DND-41 (cell line): Measurements from ENCODE around the gene SHISA6.

Source experiments
- ATAC-seq: fragments of 200-7000 bp; cut with Tn5 transposase; 3 replicates; pipeline ENCODE4 v1.9.1; 2021; ENCODE audit warnings: low read depth; ENCODE audit not compliant: insufficient read depth
- DNase-seq: peaks from one replicate; pipeline ENCODE4 v3.0.0-alpha.2; 2020
- H2AFZ ChIP-seq: 2 replicates; pipeline ENCODE4 v1.6.0; 2012; ENCODE audit warnings: low read depth, low read length
- H3K27ac ChIP-seq: 2 replicates; pipeline ENCODE4 v1.5.1; 2012; ENCODE audit warnings: low read length, inconsistent platforms
- H3K27me3 ChIP-seq: fragments of 200-600 bp; sonication (generic); 2 replicates; pipeline ENCODE4 v1.6.0; 2012; ENCODE audit warnings: low read length, mild to moderate bottlenecking, inconsistent platforms; ENCODE audit not compliant: insufficient read depth, poor library complexity
- H3K36me3 ChIP-seq: 2 replicates; pipeline ENCODE4 v1.5.1; 2012; ENCODE audit warnings: low read length, inconsistent platforms; ENCODE audit not compliant: insufficient read depth
- H3K4me1 ChIP-seq: 2 replicates; pipeline ENCODE4 v1.5.1; 2012; ENCODE audit warnings: mild to moderate bottlenecking, low read length; ENCODE audit not compliant: insufficient read depth
- H3K4me2 ChIP-seq: 2 replicates; pipeline ENCODE4 v1.6.0; 2012; ENCODE audit warnings: mild to moderate bottlenecking, moderate library complexity, low read length, inconsistent platforms; ENCODE audit not compliant: insufficient read depth
- H3K4me3 ChIP-seq, 2 experiments: fragments of 200-600 bp in 1 of 2; shearing (Covaris generic) in 1 of 2; 2 replicates each; pipeline ENCODE4 v1.5.1; 2012 to 2016; ENCODE audit warnings: inconsistent platforms in 2 of 2, low read length in 2 of 2, mild to moderate bottlenecking in 2 of 2, low read depth in 1 of 2, moderate library complexity in 1 of 2
- H3K79me2 ChIP-seq: 2 replicates; pipeline ENCODE4 v1.6.0; 2012; ENCODE audit warnings: low read length, inconsistent platforms; ENCODE audit not compliant: insufficient read depth
- H3K9ac ChIP-seq: 2 replicates; pipeline ENCODE4 v1.6.0; 2012; ENCODE audit warnings: low read depth, mild to moderate bottlenecking, inconsistent platforms, low read length, moderate library complexity
- H3K9me3 ChIP-seq: 2 replicates; pipeline ENCODE4 v1.5.1; 2012; ENCODE audit warnings: low read length, moderate library complexity, mild to moderate bottlenecking, inconsistent platforms; ENCODE audit not compliant: insufficient read depth, severe bottlenecking
- H4K20me1 ChIP-seq: 2 replicates; pipeline ENCODE4 v1.6.0; 2012; ENCODE audit warnings: low read length; ENCODE audit not compliant: insufficient read depth
- EZH2 ChIP-seq: IDR thresholded peaks from 3 replicates; pipeline ENCODE4 v1.6.1; 2012; ENCODE audit warnings: borderline replicate concordance, low read depth, mild to moderate bottlenecking, moderate library complexity, low read length, inconsistent platforms; ENCODE audit not compliant: severe bottlenecking
- TF ChIP-seq, protein P1 (sequence below): IDR thresholded peaks from 2 replicates; pipeline ENCODE4 v1.5.1; 2012; ENCODE audit warnings: borderline replicate concordance, low read length, moderate library complexity, mild to moderate bottlenecking; ENCODE audit not compliant: poor library complexity, severe bottlenecking; ENCODE audit errors: extremely low read depth

Gene SHISA6

DNA sequence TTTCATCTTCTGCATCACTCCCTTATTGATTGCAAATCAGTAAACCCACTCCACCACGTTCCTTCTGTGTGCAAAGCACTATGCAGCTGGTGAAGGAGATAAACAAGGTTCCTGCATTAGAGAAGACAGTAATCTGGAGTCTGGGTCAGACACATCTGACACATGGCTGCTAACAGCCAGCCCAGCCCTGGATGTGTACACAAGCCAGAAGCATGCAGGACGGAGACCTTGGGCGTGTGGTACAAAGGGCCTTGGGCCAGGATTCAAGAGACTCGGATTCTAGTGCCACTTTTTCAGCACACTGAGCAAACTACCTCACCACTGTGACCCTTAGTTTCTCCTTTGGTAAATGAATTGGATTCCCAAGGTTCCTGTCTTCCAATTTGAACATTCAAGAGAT is 270.7 kb downstream of the SHISA6 start:
- no peaks in the 10 kb centered on the region for H3K4me1 ChIP-seq
- H3K27me3 ChIP-seq = no peaks in the 10 kb centered on the region
- TF ChIP-seq, protein P1, sequence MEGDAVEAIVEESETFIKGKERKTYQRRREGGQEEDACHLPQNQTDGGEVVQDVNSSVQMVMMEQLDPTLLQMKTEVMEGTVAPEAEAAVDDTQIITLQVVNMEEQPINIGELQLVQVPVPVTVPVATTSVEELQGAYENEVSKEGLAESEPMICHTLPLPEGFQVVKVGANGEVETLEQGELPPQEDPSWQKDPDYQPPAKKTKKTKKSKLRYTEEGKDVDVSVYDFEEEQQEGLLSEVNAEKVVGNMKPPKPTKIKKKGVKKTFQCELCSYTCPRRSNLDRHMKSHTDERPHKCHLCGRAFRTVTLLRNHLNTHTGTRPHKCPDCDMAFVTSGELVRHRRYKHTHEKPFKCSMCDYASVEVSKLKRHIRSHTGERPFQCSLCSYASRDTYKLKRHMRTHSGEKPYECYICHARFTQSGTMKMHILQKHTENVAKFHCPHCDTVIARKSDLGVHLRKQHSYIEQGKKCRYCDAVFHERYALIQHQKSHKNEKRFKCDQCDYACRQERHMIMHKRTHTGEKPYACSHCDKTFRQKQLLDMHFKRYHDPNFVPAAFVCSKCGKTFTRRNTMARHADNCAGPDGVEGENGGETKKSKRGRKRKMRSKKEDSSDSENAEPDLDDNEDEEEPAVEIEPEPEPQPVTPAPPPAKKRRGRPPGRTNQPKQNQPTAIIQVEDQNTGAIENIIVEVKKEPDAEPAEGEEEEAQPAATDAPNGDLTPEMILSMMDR = no peak
- TF ChIP-seq EZH2 = no peak
- no peak overlapping the region for H3K4me3 ChIP-seq
- no peaks in the 10 kb centered on the region for H4K20me1 ChIP-seq
- no peak overlapping the region for H3K9ac ChIP-seq
- no peak overlapping the region for H3K27ac ChIP-seq
- H3K4me2 ChIP-seq = no peak overlapping the region
- DNase-seq (no peak), ATAC-seq (no peak)
- H3K79me2 ChIP-seq = no peaks in the 10 kb centered on the region
- H3K36me3 ChIP-seq = no peaks in the 10 kb centered on the region
- no peaks in the 10 kb centered on the region for H3K9me3 ChIP-seq
- H2AFZ ChIP-seq = no peak overlapping the region

DNA sequence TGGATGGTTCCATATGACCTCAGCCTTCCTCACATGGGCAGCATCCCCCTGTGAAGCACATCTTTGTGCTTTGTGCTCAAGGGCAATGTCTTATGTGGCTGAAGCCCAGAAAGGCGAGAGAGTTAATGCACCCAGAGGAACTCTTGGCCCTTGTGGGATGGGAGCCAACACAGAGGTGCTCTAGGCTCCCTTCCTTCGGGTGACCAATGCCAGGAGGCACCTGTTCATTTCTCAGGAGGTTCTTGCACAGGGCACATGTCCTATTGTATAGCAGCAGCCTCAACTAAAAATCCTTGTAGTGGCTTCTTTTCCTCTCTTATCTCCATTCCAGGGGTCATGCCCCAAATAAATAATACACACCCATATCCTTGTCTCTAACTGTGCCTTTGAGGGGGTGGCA is 273.6 kb downstream of the SHISA6 start:
- TF ChIP-seq, protein P1 = no peak
- TF ChIP-seq EZH2 = no peak
- ATAC-seq (no peak), DNase-seq (no peak)
- Histone ChIP-seq H3K27ac (no peak overlapping the region), H3K36me3 (no peaks in the 10 kb centered on the region), H3K79me2 (no peaks in the 10 kb centered on the region), H3K4me1 (no peaks in the 10 kb centered on the region), H3K4me3 (no peak overlapping the region), H3K4me2 (no peak overlapping the region), H3K9me3 (no peaks in the 10 kb centered on the region), H3K27me3 (no peaks in the 10 kb centered on the region), H4K20me1 (no peaks in the 10 kb centered on the region), H3K9ac (no peak overlapping the region), H2AFZ (no peak overlapping the region)

DNA sequence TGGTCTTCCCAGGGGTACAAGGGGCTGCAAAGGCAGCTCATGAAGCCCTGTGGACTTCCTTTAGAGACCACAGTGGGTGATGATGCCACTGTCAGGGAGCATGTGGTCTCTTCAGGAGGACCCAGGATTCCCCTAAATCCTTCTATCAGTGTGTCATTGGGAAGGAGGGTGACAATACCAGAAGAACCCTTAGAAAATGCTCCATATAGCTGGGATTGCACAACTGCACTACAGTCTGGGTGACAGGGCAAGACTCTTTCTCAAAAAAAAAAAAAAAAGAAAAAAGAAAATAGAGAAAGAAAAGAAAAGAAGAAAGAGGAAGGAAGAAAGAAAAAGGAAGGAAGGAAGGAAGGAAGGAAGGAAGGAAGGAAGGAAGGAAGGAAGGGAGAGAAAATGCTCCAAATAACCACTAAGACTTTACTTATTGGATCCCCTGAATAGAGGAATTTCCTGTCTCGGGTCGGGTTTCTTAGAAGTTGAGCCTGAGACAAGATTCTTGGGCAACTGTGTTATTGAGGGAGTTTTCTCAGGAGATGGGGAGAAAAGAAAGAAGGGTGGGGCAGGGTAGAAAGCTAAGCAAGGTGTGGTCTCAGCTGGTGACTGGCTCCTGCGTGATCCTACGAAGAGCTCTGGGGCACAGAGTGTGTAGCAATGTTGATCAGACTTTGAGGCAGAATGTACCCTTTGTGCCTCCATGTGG is 274.1 kb downstream of the SHISA6 start:
- no peak for DNase-seq
- TF ChIP-seq EZH2 = no peak
- TF ChIP-seq, protein P1 = no peak
- no peaks in the 10 kb centered on the region for H3K79me2 ChIP-seq
- H3K9me3 ChIP-seq = no peaks in the 10 kb centered on the region
- H3K4me3 ChIP-seq = no peak overlapping the region
- H4K20me1 ChIP-seq = no peaks in the 10 kb centered on the region
- H2AFZ ChIP-seq = no peak overlapping the region
- H3K36me3 ChIP-seq = no peaks in the 10 kb centered on the region
- H3K4me1 ChIP-seq = no peaks in the 10 kb centered on the region
- H3K9ac ChIP-seq = no peak overlapping the region
- no peak overlapping the region for H3K27ac ChIP-seq
- H3K27me3 ChIP-seq = no peaks in the 10 kb centered on the region
- no peak overlapping the region for H3K4me2 ChIP-seq
- ATAC-seq = no peak
